C4-2B (cell line): ENCODE measurements around the gene APOE.

ENCODE experiments used
- CTCF ChIP-seq: fragments of 450-650 bp; conservative IDR thresholded peaks from 2 replicates; pipeline ENCODE4 v1.5.1; 2017; ENCODE audit warnings: mild to moderate bottlenecking
- ZFX ChIP-seq: fragments of 450-650 bp; IDR thresholded peaks from 2 replicates; pipeline ENCODE4 v1.6.1; 2017

GRCh38 chr19:44886141-44886540, 19.5 kb upstream of the APOE start:
- TF ChIP-seq CTCF (no peak), ZFX (no peak)
